H1 (cell line): ENCODE data around the gene UMPS. TPM values are rescaled to one million over a fixed set of nuclear protein-coding genes. Genes with fewer than 3 reads are reported as not detected.

ENCODE experiments used
- BACH1 ChIP-seq: IDR thresholded peaks from 2 replicates; pipeline ENCODE4 v1.6.1; 2012; ENCODE audit warnings: low read length, improper control_type of control experiment
- EZH2 ChIP-seq: fragments of 200-600 bp; sonication (generic); IDR thresholded peaks from 2 replicates; pipeline ENCODE4 v1.7.1; 2012; ENCODE audit warnings: low read depth, mild to moderate bottlenecking, moderate library complexity, low read length, inconsistent platforms; ENCODE audit not compliant: severe bottlenecking
- JUND ChIP-seq: IDR thresholded peaks from 2 replicates; pipeline ENCODE4 v1.6.1; 2011; ENCODE audit warnings: mild to moderate bottlenecking, improper control_type of control experiment, low read length
- POLR2AphosphoS5 ChIP-seq: IDR thresholded peaks from 2 replicates; pipeline ENCODE4 v1.6.1; 2011; ENCODE audit warnings: low read depth, low read length
- RBBP5 ChIP-seq: IDR thresholded peaks from 2 replicates; pipeline ENCODE4 v1.7.1; 2012; ENCODE audit warnings: low read depth, mild to moderate bottlenecking, inconsistent platforms, low read length, moderate library complexity, borderline replicate concordance
- SIN3A ChIP-seq, 2 experiments: IDR thresholded peaks in 1 of 2; conservative IDR thresholded peaks in 1 of 2; 2 replicates each; pipeline ENCODE4 v1.6.1; 2011 to 2012; ENCODE audit warnings: low read length in 2 of 2, improper control_type of control experiment in 1 of 2, low read depth in 1 of 2, mild to moderate bottlenecking in 1 of 2
- polyA plus RNA-seq, 7 experiments: library from polyadenylated mRNA; depleted of rRNA in 3 of 7; stranded (reverse) in 5 of 7; unstranded in 2 of 7; fragments of >200 nt in 5 of 7; fragments of 200-250 nt in 2 of 7; gene quantifications; 1 replicate in 5 of 7; 2 replicates in 1 of 7; 4 replicates in 1 of 7; pipeline versions ENCODE4 v1.2.1 to v1.2.3, GENCODE V29; 2011 to 2013; ENCODE audit warnings: missing spikeins in 2 of 7, mixed read lengths in 2 of 7
- total RNA-seq: library from RNA; stranded (reverse); fragmentation: NEBNext Ultra II Directional; extraction: Animal tissue kit (Norgen Biotek cat#: 25700); gene quantifications from 2 replicates; pipeline ENCODE4 v1.2.1, GENCODE V29; 2021
- TF ChIP-seq, protein P1 (sequence below): fragments of 300-600 bp; sonication (generic); IDR thresholded peaks from 2 replicates; pipeline ENCODE4 v1.7.1; 2012; ENCODE audit warnings: low read length, moderate library complexity, mild to moderate bottlenecking, inconsistent platforms; ENCODE audit not compliant: insufficient replicate concordance

The UMPS gene
- total and polyA plus RNA-seq, 2 of the 8 experiments (the other 6 are each of a cell fraction or from before 2014, with no cell fraction given): 32.8 to 59.0 TPM

DNA sequence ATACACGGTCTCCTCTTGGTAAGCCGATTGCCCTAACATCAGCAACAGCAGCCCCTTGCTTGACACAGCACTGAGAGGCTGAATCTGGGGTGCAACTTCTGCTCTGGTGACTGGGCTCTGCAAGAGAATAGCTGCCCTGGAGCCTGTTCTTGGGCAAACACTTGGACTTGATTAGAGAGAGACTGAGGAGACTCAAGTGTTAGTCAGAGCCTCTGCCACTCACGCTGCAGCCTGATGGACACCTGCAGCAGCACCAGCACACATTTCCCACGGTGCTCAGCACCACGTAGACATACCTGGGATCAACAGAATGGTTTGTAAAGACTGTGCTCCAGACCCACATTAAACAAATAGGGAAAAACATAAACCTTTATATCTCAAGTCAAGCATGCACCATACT is 35.8 kb upstream of the UMPS start (continued):
- TF ChIP-seq, protein P1, sequence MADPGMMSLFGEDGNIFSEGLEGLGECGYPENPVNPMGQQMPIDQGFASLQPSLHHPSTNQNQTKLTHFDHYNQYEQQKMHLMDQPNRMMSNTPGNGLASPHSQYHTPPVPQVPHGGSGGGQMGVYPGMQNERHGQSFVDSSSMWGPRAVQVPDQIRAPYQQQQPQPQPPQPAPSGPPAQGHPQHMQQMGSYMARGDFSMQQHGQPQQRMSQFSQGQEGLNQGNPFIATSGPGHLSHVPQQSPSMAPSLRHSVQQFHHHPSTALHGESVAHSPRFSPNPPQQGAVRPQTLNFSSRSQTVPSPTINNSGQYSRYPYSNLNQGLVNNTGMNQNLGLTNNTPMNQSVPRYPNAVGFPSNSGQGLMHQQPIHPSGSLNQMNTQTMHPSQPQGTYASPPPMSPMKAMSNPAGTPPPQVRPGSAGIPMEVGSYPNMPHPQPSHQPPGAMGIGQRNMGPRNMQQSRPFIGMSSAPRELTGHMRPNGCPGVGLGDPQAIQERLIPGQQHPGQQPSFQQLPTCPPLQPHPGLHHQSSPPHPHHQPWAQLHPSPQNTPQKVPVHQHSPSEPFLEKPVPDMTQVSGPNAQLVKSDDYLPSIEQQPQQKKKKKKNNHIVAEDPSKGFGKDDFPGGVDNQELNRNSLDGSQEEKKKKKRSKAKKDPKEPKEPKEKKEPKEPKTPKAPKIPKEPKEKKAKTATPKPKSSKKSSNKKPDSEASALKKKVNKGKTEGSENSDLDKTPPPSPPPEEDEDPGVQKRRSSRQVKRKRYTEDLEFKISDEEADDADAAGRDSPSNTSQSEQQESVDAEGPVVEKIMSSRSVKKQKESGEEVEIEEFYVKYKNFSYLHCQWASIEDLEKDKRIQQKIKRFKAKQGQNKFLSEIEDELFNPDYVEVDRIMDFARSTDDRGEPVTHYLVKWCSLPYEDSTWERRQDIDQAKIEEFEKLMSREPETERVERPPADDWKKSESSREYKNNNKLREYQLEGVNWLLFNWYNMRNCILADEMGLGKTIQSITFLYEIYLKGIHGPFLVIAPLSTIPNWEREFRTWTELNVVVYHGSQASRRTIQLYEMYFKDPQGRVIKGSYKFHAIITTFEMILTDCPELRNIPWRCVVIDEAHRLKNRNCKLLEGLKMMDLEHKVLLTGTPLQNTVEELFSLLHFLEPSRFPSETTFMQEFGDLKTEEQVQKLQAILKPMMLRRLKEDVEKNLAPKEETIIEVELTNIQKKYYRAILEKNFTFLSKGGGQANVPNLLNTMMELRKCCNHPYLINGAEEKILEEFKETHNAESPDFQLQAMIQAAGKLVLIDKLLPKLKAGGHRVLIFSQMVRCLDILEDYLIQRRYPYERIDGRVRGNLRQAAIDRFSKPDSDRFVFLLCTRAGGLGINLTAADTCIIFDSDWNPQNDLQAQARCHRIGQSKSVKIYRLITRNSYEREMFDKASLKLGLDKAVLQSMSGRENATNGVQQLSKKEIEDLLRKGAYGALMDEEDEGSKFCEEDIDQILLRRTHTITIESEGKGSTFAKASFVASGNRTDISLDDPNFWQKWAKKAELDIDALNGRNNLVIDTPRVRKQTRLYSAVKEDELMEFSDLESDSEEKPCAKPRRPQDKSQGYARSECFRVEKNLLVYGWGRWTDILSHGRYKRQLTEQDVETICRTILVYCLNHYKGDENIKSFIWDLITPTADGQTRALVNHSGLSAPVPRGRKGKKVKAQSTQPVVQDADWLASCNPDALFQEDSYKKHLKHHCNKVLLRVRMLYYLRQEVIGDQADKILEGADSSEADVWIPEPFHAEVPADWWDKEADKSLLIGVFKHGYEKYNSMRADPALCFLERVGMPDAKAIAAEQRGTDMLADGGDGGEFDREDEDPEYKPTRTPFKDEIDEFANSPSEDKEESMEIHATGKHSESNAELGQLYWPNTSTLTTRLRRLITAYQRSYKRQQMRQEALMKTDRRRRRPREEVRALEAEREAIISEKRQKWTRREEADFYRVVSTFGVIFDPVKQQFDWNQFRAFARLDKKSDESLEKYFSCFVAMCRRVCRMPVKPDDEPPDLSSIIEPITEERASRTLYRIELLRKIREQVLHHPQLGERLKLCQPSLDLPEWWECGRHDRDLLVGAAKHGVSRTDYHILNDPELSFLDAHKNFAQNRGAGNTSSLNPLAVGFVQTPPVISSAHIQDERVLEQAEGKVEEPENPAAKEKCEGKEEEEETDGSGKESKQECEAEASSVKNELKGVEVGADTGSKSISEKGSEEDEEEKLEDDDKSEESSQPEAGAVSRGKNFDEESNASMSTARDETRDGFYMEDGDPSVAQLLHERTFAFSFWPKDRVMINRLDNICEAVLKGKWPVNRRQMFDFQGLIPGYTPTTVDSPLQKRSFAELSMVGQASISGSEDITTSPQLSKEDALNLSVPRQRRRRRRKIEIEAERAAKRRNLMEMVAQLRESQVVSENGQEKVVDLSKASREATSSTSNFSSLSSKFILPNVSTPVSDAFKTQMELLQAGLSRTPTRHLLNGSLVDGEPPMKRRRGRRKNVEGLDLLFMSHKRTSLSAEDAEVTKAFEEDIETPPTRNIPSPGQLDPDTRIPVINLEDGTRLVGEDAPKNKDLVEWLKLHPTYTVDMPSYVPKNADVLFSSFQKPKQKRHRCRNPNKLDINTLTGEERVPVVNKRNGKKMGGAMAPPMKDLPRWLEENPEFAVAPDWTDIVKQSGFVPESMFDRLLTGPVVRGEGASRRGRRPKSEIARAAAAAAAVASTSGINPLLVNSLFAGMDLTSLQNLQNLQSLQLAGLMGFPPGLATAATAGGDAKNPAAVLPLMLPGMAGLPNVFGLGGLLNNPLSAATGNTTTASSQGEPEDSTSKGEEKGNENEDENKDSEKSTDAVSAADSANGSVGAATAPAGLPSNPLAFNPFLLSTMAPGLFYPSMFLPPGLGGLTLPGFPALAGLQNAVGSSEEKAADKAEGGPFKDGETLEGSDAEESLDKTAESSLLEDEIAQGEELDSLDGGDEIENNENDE: no peak
- no peak for TF ChIP-seq RBBP5
- no peak for TF ChIP-seq POLR2AphosphoS5
- no peak for TF ChIP-seq SIN3A (conservative IDR thresholded peaks at IDR 0.05 in 1 of 2, IDR thresholded peaks at IDR 0.05 in 1 of 2; ENCODE audit: low read depth in 1 of 2, low read length in 2 of 2)
- TF ChIP-seq EZH2: no peak
- TF ChIP-seq BACH1: no peak
- no peak for TF ChIP-seq JUND
